ENCODE measurements around the gene CACNA2D4.
A peak's percentile ranks its signal among the peaks of the same experiment; 100 is the strongest.
"Not testable (repeated sequence)": the region's sequence is repeated elsewhere in the genome, so short reads cannot be mapped to it uniquely, and the experiment has no call there.

CACNA2D4 gene

DNA sequence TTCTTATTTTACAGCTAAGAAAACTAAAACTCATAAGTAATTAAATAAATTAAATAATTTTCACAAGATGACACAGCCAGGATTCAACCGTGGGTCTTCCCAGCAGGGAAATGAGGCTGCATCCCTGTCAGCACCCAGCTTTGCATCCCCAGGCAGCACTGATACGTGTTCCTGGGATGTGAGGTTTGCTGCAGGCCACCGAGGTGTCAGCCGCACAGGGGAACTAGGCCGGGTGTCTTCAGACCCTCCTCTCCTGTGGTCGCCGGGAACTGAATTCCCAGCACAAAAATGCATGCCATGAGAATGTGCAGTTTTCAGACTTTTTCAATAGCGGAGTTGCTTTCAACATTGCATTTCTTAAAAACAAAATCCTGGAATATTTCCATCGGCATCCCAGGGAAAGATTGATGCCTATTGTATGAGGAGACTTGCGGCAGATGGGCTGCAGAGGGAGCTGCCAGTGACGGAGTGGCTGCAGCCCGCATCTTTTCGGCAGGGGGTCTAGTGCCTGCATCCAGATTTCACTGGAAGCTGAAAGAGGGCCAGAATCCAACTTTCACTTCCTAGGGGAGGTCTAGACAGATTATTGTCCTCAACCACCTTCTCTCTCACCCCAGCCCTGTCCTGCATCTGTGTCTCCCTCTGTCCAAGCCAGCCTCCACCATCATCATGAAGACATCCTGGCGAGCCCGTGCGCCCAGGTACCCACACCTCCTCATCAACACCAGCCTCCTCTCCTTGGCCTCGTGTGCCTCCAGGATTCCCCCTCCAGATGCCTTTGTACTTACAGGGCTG lies 85.5 kb downstream of the CACNA2D4 start:
- no peak for DNase-seq

DNA sequence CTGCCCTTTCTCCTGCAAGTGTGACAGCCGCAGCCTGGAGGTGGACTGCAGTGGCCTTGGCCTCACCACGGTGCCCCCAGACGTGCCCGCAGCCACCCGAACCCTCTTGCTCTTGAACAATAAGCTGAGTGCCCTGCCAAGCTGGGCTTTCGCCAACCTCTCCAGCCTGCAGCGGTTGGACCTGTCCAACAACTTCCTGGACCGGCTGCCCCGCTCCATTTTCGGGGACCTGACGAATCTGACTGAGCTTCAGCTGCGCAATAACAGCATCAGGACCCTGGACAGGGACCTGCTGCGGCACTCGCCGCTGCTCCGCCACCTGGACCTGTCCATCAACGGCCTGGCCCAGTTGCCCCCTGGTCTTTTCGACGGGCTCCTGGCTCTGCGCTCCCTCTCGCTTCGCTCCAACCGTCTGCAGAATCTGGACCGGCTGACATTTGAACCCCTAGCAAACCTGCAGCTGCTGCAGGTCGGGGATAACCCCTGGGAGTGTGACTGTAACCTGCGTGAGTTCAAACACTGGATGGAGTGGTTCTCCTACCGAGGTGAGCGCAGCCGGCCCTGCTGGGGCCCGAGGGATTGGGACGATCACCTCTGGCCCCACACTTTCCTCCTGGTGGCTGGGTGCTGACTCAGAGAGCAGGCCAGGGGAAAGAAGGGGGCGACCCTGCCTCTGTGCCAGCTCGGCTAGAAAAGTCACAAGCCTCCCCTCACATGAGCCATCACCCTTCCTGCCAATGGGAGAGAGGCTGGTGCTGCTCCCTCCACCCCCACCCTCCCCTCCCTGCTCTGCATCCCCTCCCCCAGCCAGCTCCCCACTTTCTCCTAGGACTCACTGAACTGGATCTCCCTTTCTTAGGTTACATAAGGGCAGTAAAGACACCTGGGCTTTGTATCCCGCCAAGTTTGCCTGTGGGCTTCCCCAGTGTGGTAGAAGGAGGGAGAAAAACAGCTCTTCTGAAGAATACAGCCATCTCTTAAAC lies 87.2 kb downstream of the CACNA2D4 start:
- peak in 1 of 5 donors; percentile 10 for DNase-seq

GRCh38 chr12:1830401-1830845 lies 88.0 kb downstream of the CACNA2D4 start:
- no peak for DNase-seq

- DNase-seq: no peak
Measured at GRCh38 chr12:1829306-1829900, 89.0 kb downstream of the CACNA2D4 start.

GRCh38 chr12:1828856-1829255 lies 89.6 kb downstream of the CACNA2D4 start:
- no peak for DNase-seq

GRCh38 chr12:1827826-1828805 lies 90.3 kb downstream of the CACNA2D4 start:
- DNase-seq: no peak

DNA sequence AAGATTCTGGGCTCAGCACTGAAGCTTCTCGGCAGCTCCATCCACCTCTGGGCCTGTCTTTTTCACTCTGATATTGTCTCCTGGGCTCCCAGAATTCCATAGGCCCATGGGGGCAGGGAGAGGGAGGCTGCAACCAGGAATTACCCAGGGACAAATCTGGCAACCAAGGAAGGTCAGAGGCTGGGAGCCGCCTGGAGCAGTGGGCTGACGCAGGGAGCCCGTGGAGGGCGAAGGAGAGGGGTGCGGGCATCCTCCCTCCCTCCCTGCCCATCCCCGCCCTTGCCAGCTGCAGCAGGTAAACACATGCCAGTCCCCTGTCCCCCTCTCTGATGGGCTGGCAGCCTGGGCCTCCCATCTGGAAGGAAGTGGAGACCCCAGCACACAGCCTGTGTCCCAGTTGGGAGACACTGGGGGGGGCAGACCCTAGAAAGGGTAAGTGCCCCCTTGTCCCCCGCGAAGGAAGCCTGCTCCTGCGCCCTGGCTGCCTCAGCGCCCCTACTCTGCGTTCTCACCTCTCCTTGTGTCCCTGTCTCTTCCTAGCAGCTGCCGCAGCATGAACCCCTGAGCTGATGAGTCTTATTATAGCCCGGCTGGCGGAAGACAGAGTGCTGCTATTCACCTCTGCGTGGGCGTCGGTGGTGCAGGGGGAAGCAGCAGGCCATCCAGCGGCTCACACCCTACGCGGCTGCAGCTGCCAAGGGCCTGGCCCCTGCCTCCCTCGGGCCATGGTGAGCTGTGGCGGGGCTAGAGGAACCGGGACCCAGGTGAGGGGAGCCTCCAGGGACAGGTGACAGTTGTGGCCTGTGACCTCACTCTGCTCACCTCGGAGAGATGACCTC lies 91.4 kb downstream of the CACNA2D4 start:
- DNase-seq: no peak

DNA sequence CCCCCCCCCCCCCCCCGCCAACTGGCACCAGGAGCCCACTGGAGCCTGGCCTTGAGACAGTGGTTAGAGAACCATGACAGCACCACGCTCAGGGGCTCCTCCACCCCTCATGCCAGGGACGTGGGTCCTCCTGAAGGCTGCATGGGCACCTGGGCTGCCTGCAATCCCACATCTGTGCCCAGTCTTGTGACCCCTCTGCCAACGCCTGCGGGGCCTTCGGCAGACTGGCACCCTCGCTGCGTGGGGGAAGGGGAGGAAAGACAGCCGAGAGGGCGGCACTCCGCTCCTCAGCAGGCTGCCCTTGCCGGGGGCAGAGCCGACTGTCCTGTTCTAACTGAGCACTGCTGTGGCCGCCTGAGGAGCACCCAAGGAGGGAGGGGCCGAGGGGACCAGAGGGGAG lies 92.1 kb downstream of the CACNA2D4 start:
- DNase-seq: no peak

DNA sequence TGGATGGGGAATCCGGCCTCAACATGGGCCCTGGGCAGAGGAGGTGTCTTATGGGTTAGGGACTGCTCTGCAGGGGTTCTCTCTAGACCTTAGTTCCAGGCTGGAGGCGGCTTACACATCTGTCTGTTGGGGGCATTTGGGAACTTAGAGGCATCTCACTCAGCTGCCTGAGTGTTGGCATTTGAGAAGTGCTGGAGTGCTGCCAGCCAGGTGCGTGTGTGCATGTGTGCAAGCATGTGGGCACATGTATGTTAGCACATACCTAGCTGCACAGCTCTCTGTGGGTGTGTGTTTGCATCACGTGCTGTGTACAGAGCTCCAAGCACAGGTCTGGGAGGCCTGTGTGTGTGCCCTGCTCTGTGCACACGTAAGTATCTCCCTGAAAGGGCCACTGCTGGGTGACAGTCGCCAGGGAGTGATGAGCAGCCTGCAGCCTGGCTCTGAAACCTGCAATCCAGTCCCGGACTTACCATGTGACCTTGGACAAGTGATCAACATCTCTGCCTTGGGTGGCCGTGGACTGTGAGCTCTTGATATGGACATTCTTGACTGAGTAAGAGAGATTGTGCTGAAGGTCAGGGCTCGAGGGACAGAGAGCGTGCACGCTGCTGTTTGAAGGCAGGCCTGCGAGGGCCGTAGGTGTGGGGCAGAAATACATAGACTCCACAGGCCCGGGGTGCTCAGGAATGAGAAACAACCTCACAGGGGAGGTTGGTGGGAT lies 92.9 kb downstream of the CACNA2D4 start:
- DNase-seq: no peak

DNA sequence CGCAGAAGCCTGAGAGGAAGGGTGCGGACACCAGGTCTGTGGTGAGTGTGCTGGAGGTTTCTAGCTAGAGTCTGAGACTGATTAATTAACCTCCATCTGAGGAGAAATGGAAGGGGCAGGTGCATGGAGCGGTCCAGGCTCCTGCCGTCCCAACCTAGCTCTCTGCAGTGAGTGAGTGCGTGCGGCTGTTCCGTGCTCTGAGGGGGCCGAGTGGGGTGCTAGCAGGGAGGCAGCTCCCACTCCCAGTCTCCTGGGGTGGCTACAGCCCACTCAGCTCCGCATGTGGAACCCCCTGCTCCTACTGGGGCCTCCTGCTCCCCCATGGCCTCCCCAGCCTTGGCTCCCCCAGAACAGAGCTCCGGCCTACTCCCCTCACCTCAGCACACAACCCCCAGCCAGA lies 95.2 kb downstream of the CACNA2D4 start:
- no peak for DNase-seq

- no peak for DNase-seq
Measured at GRCh38 chr12:1822699-1823098, 95.8 kb downstream of the CACNA2D4 start.

GRCh38 chr12:1821805-1822204 lies 96.6 kb downstream of the CACNA2D4 start:
- DNase-seq: no peak

- no peak for DNase-seq
Measured at GRCh38 chr12:1820896-1821291, 97.6 kb downstream of the CACNA2D4 start.

GRCh38 chr12:1820191-1820895 lies 98.1 kb downstream of the CACNA2D4 start, which contains the start of gene LRTM2:
Gene LRTM2 (plus strand): TSS chr12:1820565. CDS start chr12:1828149, 7,584 bp downstream.
- DNase-seq: no peak

GRCh38 chr12:1819571-1819970 lies 98.9 kb downstream of the CACNA2D4 start:
- DNase-seq: no peak

DNA sequence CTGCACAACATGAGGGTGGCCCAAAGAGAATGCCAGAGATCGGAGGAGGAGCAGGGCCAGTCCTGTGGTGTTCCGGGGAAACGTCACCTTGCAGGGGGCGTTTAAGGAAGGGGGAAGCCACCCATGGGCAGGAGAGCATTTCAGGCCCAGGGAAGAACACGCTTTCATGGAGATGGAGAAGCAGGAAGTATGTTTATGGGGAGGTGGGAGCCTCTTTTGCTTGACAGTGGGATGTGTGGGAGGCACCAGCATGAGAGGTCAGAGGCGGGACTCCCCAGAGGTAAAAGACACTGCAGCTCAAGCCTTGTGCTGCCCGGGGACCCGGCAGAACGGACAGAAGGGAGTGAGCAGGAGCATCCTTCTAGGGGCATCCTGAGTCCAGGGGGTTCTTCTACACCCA lies 99.4 kb downstream of the CACNA2D4 start:
- no peak for DNase-seq

GRCh38 chr12:1817928-1818327 lies 100.5 kb downstream of the CACNA2D4 start:
- DNase-seq: not testable (repeated sequence)

DNA sequence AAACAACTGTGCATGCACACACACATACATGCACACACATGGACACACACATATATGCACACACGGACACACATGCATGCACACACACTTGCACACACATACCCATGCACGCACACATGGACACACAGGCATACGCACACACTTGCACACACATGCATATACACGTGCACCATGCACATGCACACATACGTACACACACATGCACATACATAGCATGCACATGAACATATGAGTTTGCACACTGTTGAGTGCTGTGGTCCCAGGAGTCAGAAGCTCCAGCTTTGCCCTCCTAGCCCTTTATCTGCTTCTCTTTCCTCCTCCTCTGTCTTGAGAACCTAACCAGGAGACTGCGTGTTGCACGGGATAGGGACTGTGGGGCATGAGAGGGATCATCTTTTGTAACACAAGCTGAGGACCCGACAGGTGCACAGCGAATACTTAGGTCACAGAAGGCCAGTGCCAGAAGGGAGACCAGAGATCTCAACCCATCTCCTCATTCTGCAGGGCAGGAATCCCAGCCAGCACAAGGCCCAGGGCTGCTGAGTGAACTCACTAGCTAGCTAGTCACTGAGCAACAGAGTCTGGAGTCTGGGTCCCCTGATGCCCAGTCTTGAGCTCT lies 101.6 kb downstream of the CACNA2D4 start:
- DNase-seq: no peak
